NCI-H2227 (cell line): ENCODE results near the gene PCDHGB5.
"Not testable (repeated sequence)": the region's sequence is repeated elsewhere in the genome, so short reads cannot be mapped to it uniquely, and the experiment has no call there.

ENCODE experiments used
- DNase-seq: peaks from one replicate; lab custom pipeline; 2025; ENCODE audit not compliant: unreplicated experiment; lab: John Stamatoyannopoulos, UW

Gene PCDHGB5

GRCh38 chr5:141375444-141376155 is 22.1 kb upstream of the PCDHGB5 start:
- not testable (repeated sequence) for DNase-seq

DNA sequence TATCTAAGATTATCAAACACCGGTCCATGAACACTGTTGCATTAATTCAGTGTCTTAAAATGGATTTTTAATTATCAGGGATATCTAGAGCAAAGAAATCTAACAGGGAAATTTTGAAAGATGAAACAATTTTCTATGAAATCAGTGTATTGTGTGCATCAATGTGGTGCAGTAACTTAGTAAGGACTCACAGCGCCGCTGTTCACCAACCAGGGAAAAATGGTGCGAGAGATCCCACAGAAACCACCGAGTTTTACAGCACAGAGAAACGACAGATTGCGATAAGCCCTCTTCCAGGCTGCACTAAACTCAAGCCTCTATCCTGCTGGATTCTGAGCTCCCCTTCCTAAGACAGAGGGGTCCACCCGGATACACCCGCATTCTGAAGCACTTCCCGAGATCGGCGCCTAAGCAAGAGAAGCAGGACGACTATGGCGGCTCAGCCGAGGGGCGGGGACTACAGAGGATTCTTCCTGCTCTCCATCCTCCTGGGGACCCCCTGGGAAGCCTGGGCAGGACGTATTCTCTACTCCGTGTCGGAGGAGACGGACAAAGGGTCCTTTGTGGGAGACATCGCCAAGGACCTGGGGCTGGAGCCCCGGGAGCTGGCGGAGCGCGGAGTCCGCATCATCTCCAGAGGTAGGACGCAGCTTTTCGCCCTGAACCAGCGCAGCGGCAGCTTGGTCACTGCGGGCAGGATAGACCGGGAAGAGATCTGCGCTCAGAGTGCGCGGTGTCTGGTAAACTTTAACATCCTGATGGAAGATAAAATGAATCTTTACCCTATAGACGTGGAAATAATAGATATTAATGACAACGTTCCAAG is 15.1 kb upstream of the PCDHGB5 start, which contains the start of gene PCDHGA7:
TSS of gene PCDHGA7 (plus strand) at position 274 of the 826 bp plus-strand sequence. CDS start at position 432, 158 bp downstream.
- peak; percentile 50 for DNase-seq

DNA sequence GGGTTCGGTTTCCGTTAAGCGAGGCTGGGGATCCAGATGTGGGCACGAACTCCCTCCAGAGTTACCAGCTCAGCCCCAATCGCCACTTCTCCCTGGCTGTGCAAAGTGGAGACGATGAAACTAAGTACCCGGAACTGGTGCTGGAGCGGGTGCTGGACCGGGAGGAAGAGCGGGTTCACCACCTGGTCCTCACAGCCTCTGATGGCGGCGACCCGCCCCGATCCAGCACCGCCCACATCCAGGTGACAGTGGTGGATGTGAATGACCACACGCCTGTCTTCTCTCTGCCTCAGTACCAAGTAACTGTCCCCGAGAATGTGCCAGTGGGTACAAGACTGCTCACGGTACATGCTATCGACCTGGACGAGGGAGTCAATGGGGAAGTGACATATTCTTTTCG is 14.4 kb upstream of the PCDHGB5 start:
- DNase-seq: no peak

- DNase-seq: no peak
Observed at GRCh38 chr5:141384471-141385267, 13.1 kb upstream of the PCDHGB5 start.

GRCh38 chr5:141387557-141388311 is 10.0 kb upstream of the PCDHGB5 start, which contains the start of gene PCDHGB4:
Gene PCDHGB4, plus strand, starts transcription at chr5:141387698. Its CDS starts 187 bp downstream, at chr5:141387885.
- DNase-seq: not testable (repeated sequence)

DNA sequence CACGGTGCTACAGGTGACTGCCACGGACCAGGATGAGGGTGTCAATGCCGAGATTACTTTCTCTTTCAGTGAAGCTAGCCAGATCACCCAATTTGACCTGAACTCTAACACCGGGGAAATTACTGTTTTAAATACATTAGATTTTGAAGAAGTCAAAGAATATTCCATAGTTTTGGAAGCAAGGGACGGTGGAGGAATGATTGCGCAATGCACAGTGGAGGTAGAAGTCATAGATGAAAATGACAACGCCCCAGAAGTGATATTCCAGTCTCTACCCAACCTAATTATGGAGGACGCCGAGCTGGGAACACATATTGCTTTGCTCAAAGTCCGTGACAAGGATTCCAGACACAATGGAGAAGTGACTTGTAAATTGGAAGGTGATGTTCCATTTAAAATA is 9.1 kb upstream of the PCDHGB5 start:
- DNase-seq: no peak

DNA sequence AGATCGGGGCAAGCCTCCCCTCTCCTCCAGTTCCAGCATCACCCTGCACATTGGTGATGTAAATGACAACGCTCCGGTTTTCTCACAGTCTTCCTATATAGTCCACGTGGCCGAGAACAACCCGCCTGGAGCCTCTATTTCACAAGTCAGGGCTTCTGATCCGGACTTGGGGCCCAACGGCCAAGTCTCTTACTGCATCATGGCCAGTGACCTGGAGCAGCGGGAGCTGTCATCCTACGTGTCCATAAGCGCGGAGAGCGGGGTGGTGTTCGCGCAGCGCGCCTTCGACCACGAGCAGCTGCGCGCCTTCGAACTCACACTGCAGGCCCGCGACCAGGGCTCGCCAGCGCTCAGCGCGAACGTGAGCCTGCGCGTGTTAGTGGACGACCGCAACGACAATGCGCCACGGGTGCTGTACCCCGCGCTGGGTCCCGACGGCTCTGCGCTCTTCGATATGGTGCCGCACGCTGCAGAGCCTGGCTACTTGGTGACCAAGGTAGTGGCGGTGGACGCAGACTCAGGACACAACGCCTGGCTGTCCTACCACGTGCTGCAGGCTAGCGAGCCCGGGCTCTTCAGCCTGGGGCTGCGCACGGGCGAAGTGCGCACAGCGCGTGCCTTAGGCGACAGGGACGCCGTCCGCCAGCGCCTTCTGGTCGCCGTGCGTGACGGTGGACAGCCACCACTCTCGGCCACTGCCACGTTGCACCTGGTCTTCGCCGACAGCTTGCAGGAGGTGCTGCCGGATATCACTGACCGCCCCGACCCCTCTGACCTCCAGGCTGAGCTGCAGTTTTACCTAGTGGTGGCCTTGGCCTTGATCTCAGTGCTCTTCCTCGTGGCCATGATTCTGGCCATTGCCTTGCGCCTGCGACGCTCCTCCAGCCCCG is 8.3 kb upstream of the PCDHGB5 start:
- no peak for DNase-seq

DNA sequence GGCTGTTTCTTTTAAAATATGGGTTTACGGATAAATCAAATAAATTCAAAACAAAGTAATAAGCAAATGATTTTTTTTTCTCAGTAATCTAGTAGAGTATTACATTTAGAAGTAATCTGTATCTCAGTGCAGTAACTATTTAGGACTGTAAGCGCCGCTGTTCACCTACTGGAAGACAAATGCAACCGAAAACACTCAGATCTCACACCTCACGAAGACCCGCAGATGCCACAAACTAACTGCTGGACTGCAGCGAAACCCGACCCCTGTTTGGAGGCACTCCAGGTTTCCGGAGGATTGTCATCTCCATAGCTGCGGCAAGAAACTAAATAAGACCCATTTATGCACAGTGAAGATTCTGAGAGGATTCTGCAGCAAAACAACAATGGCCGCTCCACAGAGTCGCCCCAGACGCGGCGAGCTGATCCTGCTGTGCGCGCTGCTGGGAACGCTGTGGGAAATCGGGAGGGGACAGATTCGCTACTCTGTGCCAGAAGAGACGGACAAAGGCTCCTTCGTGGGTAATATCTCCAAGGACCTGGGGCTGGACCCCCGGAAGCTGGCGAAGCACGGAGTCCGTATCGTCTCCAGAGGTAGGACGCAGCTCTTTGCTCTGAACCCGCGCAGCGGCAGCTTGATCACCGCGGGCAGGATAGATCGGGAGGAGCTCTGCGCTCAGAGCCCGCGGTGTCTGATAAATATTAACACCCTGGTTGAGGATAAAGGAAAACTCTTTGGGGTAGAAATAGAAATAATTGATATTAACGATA is 5.1 kb upstream of the PCDHGB5 start, which contains the start of gene PCDHGA8:
TSS of gene PCDHGA8 (plus strand) at position 205 of the 770 bp plus-strand sequence. CDS start at position 386, 181 bp downstream.
- DNase-seq: no peak

- no peak for DNase-seq
Observed at GRCh38 chr5:141393267-141393666, 4.5 kb upstream of the PCDHGB5 start.

GRCh38 chr5:141394401-141395187 is 3.2 kb upstream of the PCDHGB5 start:
- DNase-seq: not testable (repeated sequence)

GRCh38 chr5:141398608-141399007 is 861 bp downstream of the PCDHGB5 start:
- no peak for DNase-seq

- DNase-seq: no peak
Observed at GRCh38 chr5:141399555-141400258, 2.0 kb downstream of the PCDHGB5 start.

DNA sequence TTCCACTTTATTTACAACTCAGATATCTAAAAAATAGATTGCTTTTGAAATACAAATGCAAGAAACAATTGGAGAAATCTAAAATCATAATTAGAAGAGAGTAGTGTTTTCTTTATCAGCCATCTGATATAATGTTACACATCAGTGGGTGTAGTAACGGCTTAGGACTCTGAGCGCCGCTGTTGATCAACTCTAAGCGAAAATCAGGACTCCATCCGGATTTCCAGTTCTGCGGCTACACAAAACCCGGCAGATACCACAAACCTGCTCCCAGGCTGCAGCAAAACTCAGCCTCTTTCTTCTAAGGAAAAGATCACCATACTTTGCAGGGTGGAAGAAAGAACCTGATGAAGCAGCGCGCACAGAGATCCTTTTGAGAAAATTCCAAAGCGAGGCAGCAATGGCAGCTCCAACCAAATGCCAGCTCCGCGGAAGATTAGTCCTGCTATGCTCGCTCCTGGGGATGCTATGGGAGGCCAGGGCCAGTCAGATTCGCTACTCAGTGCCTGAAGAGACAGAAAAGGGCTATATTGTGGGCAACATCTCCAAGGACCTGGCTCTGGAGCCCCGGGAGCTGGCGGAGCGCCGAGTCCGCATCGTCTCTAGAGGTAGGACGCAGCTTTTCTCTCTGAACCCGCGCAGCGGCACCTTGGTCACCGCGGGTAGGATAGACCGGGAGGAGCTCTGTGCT is 5.0 kb downstream of the PCDHGB5 start, which contains the start of gene PCDHGA9:
TSS of gene PCDHGA9 (plus strand) at position 226 of the 691 bp plus-strand sequence. CDS start at position 401, 175 bp downstream.
- no peak for DNase-seq

- DNase-seq: no peak
Observed at GRCh38 chr5:141403387-141403786, 5.6 kb downstream of the PCDHGB5 start.

- DNase-seq: not testable (repeated sequence)
Observed at GRCh38 chr5:141407790-141408505, 10.2 kb downstream of the PCDHGB5 start, which contains the start of gene PCDHGB6. Gene PCDHGB6, plus strand, starts transcription at chr5:141408021. Its CDS starts 182 bp downstream, at chr5:141408203.
